Ishikawa (cell line): ENCODE results near the gene GNL3.

Experiments
- CEBPB ChIP-seq: IDR thresholded peaks from 2 replicates; pipeline ENCODE4 v1.6.1; 2012
- CREB1 ChIP-seq: IDR thresholded peaks from 2 replicates; pipeline ENCODE4 v1.6.1; 2012; ENCODE audit warnings: low read depth
- EGR1 ChIP-seq: IDR thresholded peaks from 2 replicates; pipeline ENCODE4 v1.6.1; 2012
- EP300 ChIP-seq: IDR thresholded peaks from 2 replicates; pipeline ENCODE4 v1.6.1; 2012; ENCODE audit warnings: borderline replicate concordance
- FOXM1 ChIP-seq: IDR thresholded peaks from 2 replicates; pipeline ENCODE4 v1.6.1; 2012; ENCODE audit warnings: low read depth, borderline replicate concordance
- NFIC ChIP-seq: IDR thresholded peaks from 2 replicates; pipeline ENCODE4 v1.6.1; 2012
- RAD21 ChIP-seq: IDR thresholded peaks from 2 replicates; pipeline ENCODE4 v1.6.1; 2012; ENCODE audit warnings: low read depth
- TAF1 ChIP-seq: IDR thresholded peaks from 2 replicates; pipeline ENCODE4 v1.6.1; 2012; ENCODE audit warnings: low read depth, mild to moderate bottlenecking
- TCF12 ChIP-seq: IDR thresholded peaks from 2 replicates; pipeline ENCODE4 v1.6.1; 2012; ENCODE audit warnings: low read depth
- TEAD4 ChIP-seq: IDR thresholded peaks from 2 replicates; pipeline ENCODE4 v1.6.1; 2012
- YY1 ChIP-seq: IDR thresholded peaks from 2 replicates; pipeline ENCODE4 v1.6.1; 2012; ENCODE audit warnings: low read depth
- TF ChIP-seq, protein P1 (sequence below): IDR thresholded peaks from 2 replicates; pipeline ENCODE4 v1.6.1; 2012; ENCODE audit warnings: low read depth, mild to moderate bottlenecking
- TF ChIP-seq, protein P2 (sequence below): IDR thresholded peaks from 2 replicates; pipeline ENCODE4 v1.6.1; 2012
- TF ChIP-seq, protein P3 (sequence below): IDR thresholded peaks from 2 replicates; pipeline ENCODE4 v1.6.1; 2012

DNA sequence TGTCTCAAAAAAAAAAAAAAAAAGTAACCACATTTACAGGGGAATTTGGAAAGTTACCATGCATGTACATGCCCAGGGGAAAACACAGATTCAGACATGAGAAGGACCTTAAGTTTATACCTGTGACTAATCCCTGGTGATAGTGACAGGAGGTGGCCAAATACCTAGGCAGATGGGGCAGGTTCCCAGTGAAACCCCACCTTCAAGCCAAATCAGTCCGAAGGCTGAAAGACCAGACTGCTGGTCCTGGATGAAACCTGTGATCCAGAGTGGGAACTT, 35.8 kb downstream of the GNL3 start:
- TF ChIP-seq, protein P1, sequence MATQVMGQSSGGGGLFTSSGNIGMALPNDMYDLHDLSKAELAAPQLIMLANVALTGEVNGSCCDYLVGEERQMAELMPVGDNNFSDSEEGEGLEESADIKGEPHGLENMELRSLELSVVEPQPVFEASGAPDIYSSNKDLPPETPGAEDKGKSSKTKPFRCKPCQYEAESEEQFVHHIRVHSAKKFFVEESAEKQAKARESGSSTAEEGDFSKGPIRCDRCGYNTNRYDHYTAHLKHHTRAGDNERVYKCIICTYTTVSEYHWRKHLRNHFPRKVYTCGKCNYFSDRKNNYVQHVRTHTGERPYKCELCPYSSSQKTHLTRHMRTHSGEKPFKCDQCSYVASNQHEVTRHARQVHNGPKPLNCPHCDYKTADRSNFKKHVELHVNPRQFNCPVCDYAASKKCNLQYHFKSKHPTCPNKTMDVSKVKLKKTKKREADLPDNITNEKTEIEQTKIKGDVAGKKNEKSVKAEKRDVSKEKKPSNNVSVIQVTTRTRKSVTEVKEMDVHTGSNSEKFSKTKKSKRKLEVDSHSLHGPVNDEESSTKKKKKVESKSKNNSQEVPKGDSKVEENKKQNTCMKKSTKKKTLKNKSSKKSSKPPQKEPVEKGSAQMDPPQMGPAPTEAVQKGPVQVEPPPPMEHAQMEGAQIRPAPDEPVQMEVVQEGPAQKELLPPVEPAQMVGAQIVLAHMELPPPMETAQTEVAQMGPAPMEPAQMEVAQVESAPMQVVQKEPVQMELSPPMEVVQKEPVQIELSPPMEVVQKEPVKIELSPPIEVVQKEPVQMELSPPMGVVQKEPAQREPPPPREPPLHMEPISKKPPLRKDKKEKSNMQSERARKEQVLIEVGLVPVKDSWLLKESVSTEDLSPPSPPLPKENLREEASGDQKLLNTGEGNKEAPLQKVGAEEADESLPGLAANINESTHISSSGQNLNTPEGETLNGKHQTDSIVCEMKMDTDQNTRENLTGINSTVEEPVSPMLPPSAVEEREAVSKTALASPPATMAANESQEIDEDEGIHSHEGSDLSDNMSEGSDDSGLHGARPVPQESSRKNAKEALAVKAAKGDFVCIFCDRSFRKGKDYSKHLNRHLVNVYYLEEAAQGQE, result no peak
- TF ChIP-seq FOXM1, result no peak
- no peak for TF ChIP-seq NFIC
- no peak for TF ChIP-seq TCF12
- TF ChIP-seq, protein P2, sequence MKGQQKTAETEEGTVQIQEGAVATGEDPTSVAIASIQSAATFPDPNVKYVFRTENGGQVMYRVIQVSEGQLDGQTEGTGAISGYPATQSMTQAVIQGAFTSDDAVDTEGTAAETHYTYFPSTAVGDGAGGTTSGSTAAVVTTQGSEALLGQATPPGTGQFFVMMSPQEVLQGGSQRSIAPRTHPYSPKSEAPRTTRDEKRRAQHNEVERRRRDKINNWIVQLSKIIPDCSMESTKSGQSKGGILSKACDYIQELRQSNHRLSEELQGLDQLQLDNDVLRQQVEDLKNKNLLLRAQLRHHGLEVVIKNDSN, result no peak
- TF ChIP-seq CEBPB, result no peak
- no peak for TF ChIP-seq RAD21
- TF ChIP-seq EP300, result no peak
- no peak for TF ChIP-seq CREB1
- TF ChIP-seq TAF1, result no peak
- TF ChIP-seq, protein P3, sequence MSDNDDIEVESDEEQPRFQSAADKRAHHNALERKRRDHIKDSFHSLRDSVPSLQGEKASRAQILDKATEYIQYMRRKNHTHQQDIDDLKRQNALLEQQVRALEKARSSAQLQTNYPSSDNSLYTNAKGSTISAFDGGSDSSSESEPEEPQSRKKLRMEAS, result no peak
- no peak for TF ChIP-seq TEAD4
- TF ChIP-seq EGR1, result no peak
- TF ChIP-seq YY1, result no peak
